ENCODE measurements around the gene ADNP. TPM values are rescaled to one million over a fixed set of nuclear protein-coding genes. Genes with fewer than 3 reads are reported as not detected.

ADNP gene
- polyA plus RNA-seq, 3 donors: 1.4 to 16.6 (median 3.3) TPM

DNA sequence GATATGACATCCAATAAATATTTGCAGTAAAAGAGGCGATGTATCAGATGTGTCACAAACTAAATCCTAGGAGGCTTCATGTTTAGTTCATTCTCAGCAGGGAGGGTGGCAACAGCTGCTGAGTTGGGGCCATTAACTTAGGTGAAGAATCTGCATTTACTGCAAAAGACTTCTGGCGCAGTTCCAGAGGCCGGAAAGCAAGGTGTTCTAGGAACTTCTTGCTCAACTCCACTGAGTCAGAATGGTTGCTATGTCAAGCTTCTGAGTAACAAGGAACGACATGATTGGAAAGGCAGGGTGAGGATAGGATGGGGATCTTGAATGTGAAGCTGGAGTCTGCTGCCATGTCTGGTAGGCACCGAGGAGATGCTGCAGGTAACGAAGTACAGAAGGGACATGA, 11.7 kb downstream of the ADNP start:
- intact Hi-C loops (cut with micrococcal nuclease): no loop called here
- Histone ChIP-seq H3K36me3 (replicated peaks in 1 of 2; ENCODE audit: control insufficient read depth in 1 of 2, insufficient read depth in 2 of 2, low read length in 2 of 2) (peaks cover 8 to 17% of the 10 kb centered on the region in 2 donors), H2AFZ (ENCODE audit: insufficient read depth, low read depth, low read length, poor library complexity, severe bottlenecking) (no peak overlapping the region), H3K79me2 (ENCODE audit: insufficient read depth, low read length) (peaks cover 100% of the 10 kb centered on the region), H3K9ac (ENCODE audit: insufficient read depth, low read length, poor library complexity, severe bottlenecking) (no peak overlapping the region), H4K20me1 (ENCODE audit: insufficient read depth, low read length) (peaks cover 100% of the 10 kb centered on the region), H3K4me2 (replicated peaks; ENCODE audit: extremely low read depth, low read length, poor library complexity, severe bottlenecking) (no peak overlapping the region), H3K9me3 (replicated peaks in 1 of 2; ENCODE audit: control insufficient read depth in 1 of 2, insufficient read depth in 1 of 2, low read length in 2 of 2) (no peaks in the 10 kb centered on the region), H3K4me1 (ENCODE audit: control insufficient read depth in 1 of 2, insufficient read depth in 2 of 2, low read length in 2 of 2) (peaks cover 0 to 4% of the 10 kb centered on the region in 2 donors), H3K27ac (ENCODE audit: low read depth in 1 of 2, low read length in 2 of 2) (no peak overlapping the region), H3K4me3 (replicated peaks in 1 of 3; ENCODE audit: low read depth in 2 of 3, low read length in 3 of 3) (no peak overlapping the region), H3K27me3 (ENCODE audit: control insufficient read depth in 2 of 2, insufficient read depth in 2 of 2, low read length in 2 of 2) (no peaks in the 10 kb centered on the region)
- 85% methylated on average over 5 of the region's 6 CpGs for WGBS (ENCODE audit: insufficient coverage)
- peak in 1 of 3 donors; percentile 7 for DNase-seq
- H3K4me3 Mint-ChIP-seq: no peak overlapping the region
- peaks cover 39% of the 10 kb centered on the region for H3K4me1 Mint-ChIP-seq
- H3K36me3 Mint-ChIP-seq: peaks cover 15 to 31% of the 10 kb centered on the region in 2 donors
- no peaks in the 10 kb centered on the region for H3K27me3 Mint-ChIP-seq (ENCODE audit: low read depth in 3 of 3)
- TF ChIP-seq, protein P1, sequence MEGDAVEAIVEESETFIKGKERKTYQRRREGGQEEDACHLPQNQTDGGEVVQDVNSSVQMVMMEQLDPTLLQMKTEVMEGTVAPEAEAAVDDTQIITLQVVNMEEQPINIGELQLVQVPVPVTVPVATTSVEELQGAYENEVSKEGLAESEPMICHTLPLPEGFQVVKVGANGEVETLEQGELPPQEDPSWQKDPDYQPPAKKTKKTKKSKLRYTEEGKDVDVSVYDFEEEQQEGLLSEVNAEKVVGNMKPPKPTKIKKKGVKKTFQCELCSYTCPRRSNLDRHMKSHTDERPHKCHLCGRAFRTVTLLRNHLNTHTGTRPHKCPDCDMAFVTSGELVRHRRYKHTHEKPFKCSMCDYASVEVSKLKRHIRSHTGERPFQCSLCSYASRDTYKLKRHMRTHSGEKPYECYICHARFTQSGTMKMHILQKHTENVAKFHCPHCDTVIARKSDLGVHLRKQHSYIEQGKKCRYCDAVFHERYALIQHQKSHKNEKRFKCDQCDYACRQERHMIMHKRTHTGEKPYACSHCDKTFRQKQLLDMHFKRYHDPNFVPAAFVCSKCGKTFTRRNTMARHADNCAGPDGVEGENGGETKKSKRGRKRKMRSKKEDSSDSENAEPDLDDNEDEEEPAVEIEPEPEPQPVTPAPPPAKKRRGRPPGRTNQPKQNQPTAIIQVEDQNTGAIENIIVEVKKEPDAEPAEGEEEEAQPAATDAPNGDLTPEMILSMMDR (IDR thresholded peaks at IDR 0.05): no peak
- peak overlapping the region in 4 of 7 donors; percentile 51 to 74 (median 69) for H3K27ac Mint-ChIP-seq
- H3K9me3 Mint-ChIP-seq: no peaks in the 10 kb centered on the region

DNA sequence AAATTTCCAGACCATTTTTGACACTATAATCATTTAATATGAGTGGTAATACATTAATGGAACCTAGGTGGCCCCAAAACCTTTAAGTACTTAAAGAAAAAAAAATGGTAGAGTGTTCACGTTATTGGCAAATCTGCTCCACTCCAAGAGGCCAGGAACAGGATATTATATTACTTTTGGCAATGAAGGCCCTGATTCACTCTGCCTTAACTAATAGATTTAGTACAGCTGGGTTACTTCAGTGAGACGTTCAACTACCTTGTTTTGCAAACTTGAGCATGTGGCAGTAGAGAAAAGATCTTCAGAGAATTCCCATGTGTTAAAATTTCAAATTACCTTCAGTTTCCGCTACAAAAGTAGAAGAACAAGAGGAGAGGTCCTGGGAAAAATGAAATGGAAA, 12.8 kb downstream of the ADNP start:
- Histone ChIP-seq H3K9me3 (replicated peaks in 1 of 2; ENCODE audit: control insufficient read depth in 1 of 2, insufficient read depth in 1 of 2, low read length in 2 of 2) (no peaks in the 10 kb centered on the region), H3K27ac (ENCODE audit: low read depth in 1 of 2, low read length in 2 of 2) (peak overlapping the region in 1 of 2 donors; percentile 37), H3K4me3 (replicated peaks in 1 of 3; ENCODE audit: low read depth in 2 of 3, low read length in 3 of 3) (no peak overlapping the region), H3K79me2 (ENCODE audit: insufficient read depth, low read length) (peaks cover 100% of the 10 kb centered on the region), H3K27me3 (ENCODE audit: control insufficient read depth in 2 of 2, insufficient read depth in 2 of 2, low read length in 2 of 2) (no peaks in the 10 kb centered on the region), H3K4me1 (ENCODE audit: control insufficient read depth in 1 of 2, insufficient read depth in 2 of 2, low read length in 2 of 2) (peaks cover 0 to 4% of the 10 kb centered on the region in 2 donors), H4K20me1 (ENCODE audit: insufficient read depth, low read length) (peaks cover 100% of the 10 kb centered on the region), H2AFZ (ENCODE audit: insufficient read depth, low read depth, low read length, poor library complexity, severe bottlenecking) (no peak overlapping the region), H3K9ac (ENCODE audit: insufficient read depth, low read length, poor library complexity, severe bottlenecking) (no peak overlapping the region), H3K36me3 (replicated peaks in 1 of 2; ENCODE audit: control insufficient read depth in 1 of 2, insufficient read depth in 2 of 2, low read length in 2 of 2) (peaks cover 8 to 10% of the 10 kb centered on the region in 2 donors), H3K4me2 (replicated peaks; ENCODE audit: extremely low read depth, low read length, poor library complexity, severe bottlenecking) (no peak overlapping the region)
- H3K27me3 Mint-ChIP-seq (ENCODE audit: low read depth in 3 of 3): no peaks in the 10 kb centered on the region
- TF ChIP-seq, protein P1 (IDR thresholded peaks at IDR 0.05): no peak
- H3K27ac Mint-ChIP-seq: peak overlapping the region in 2 of 7 donors; percentile 0 to 18
- H3K4me1 Mint-ChIP-seq: peaks cover 41% of the 10 kb centered on the region
- H3K9me3 Mint-ChIP-seq: no peaks in the 10 kb centered on the region
- no CpG with 5 or more reads among the region's 3 CpGs for WGBS (ENCODE audit: insufficient coverage)
- H3K4me3 Mint-ChIP-seq: no peak overlapping the region
- peaks cover 14 to 30% of the 10 kb centered on the region in 2 donors for H3K36me3 Mint-ChIP-seq
- intact Hi-C loops (cut with micrococcal nuclease): no loop called here
- DNase-seq: no peak
